DND-41 (cell line): ENCODE measurements around the gene NOVA1.

Experiments used
- ATAC-seq: fragments of 200-7000 bp; cut with Tn5 transposase; 3 replicates; pipeline ENCODE4 v1.9.1; 2021; ENCODE audit warnings: low read depth; ENCODE audit not compliant: insufficient read depth
- DNase-seq: peaks from one replicate; pipeline ENCODE4 v3.0.0-alpha.2; 2020
- H2AFZ ChIP-seq: 2 replicates; pipeline ENCODE4 v1.6.0; 2012; ENCODE audit warnings: low read depth, low read length
- H3K27ac ChIP-seq: 2 replicates; pipeline ENCODE4 v1.5.1; 2012; ENCODE audit warnings: low read length, inconsistent platforms
- H3K27me3 ChIP-seq: fragments of 200-600 bp; sonication (generic); 2 replicates; pipeline ENCODE4 v1.6.0; 2012; ENCODE audit warnings: low read length, mild to moderate bottlenecking, inconsistent platforms; ENCODE audit not compliant: insufficient read depth, poor library complexity
- H3K36me3 ChIP-seq: 2 replicates; pipeline ENCODE4 v1.5.1; 2012; ENCODE audit warnings: low read length, inconsistent platforms; ENCODE audit not compliant: insufficient read depth
- H3K4me1 ChIP-seq: 2 replicates; pipeline ENCODE4 v1.5.1; 2012; ENCODE audit warnings: mild to moderate bottlenecking, low read length; ENCODE audit not compliant: insufficient read depth
- H3K4me2 ChIP-seq: 2 replicates; pipeline ENCODE4 v1.6.0; 2012; ENCODE audit warnings: mild to moderate bottlenecking, moderate library complexity, low read length, inconsistent platforms; ENCODE audit not compliant: insufficient read depth
- H3K4me3 ChIP-seq, 2 experiments: fragments of 200-600 bp in 1 of 2; shearing (Covaris generic) in 1 of 2; 2 replicates each; pipeline ENCODE4 v1.5.1; 2012 to 2016; ENCODE audit warnings: inconsistent platforms in 2 of 2, low read length in 2 of 2, mild to moderate bottlenecking in 2 of 2, low read depth in 1 of 2, moderate library complexity in 1 of 2
- H3K79me2 ChIP-seq: 2 replicates; pipeline ENCODE4 v1.6.0; 2012; ENCODE audit warnings: low read length, inconsistent platforms; ENCODE audit not compliant: insufficient read depth
- H3K9ac ChIP-seq: 2 replicates; pipeline ENCODE4 v1.6.0; 2012; ENCODE audit warnings: low read depth, mild to moderate bottlenecking, inconsistent platforms, low read length, moderate library complexity
- H3K9me3 ChIP-seq: 2 replicates; pipeline ENCODE4 v1.5.1; 2012; ENCODE audit warnings: low read length, moderate library complexity, mild to moderate bottlenecking, inconsistent platforms; ENCODE audit not compliant: insufficient read depth, severe bottlenecking
- H4K20me1 ChIP-seq: 2 replicates; pipeline ENCODE4 v1.6.0; 2012; ENCODE audit warnings: low read length; ENCODE audit not compliant: insufficient read depth
- EZH2 ChIP-seq: IDR thresholded peaks from 3 replicates; pipeline ENCODE4 v1.6.1; 2012; ENCODE audit warnings: borderline replicate concordance, low read depth, mild to moderate bottlenecking, moderate library complexity, low read length, inconsistent platforms; ENCODE audit not compliant: severe bottlenecking
- TF ChIP-seq, protein P1 (sequence below): IDR thresholded peaks from 2 replicates; pipeline ENCODE4 v1.5.1; 2012; ENCODE audit warnings: borderline replicate concordance, low read length, moderate library complexity, mild to moderate bottlenecking; ENCODE audit not compliant: poor library complexity, severe bottlenecking; ENCODE audit errors: extremely low read depth

The NOVA1 gene

DNA sequence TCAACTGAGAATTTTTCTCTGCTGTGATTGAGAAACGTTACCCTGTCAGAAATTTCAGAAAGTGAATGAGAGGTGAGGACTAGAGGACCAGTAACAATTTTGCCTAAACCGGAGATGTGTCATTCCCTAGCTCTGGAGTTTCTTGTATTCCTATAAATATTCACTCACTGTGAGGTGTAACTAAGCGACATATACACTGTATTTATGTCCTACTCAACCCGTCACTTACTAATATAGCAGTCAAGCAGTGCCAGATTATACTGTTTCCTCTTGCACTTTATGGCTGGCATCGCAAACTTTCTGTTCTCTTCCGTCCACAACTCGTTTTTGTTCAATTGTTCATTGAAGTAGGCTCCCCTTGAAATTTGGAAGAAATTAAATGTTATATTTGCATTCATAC lies 192.9 kb downstream of the NOVA1 start:
- Histone ChIP-seq H3K36me3 (no peaks in the 10 kb centered on the region), H3K4me3 (no peak overlapping the region), H2AFZ (no peak overlapping the region), H3K9ac (no peak overlapping the region), H4K20me1 (no peaks in the 10 kb centered on the region), H3K79me2 (no peaks in the 10 kb centered on the region), H3K27me3 (no peaks in the 10 kb centered on the region), H3K9me3 (no peaks in the 10 kb centered on the region), H3K27ac (no peak overlapping the region), H3K4me1 (no peaks in the 10 kb centered on the region), H3K4me2 (no peak overlapping the region)
- no peak for TF ChIP-seq EZH2
- ATAC-seq (no peak), DNase-seq (no peak)

DNA sequence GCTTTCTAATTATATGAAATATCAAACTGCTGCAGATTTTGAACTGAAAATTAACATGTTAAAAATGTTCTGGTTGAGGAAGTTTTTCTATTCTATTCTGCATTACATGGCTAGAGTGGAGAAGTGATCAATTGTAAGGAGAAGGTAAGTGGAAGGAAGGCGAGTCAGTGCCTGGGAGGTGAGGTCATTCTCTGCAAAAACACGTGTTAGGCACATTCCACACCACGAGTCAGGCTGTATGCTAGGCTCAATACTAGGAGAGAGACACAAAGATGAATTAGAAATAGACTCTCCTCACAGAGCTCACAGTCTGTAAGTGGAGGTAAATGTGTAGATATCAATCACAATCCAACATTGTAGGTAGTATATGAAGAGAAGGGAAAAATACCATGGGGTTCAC lies 194.1 kb downstream of the NOVA1 start:
- H3K4me1 ChIP-seq = no peaks in the 10 kb centered on the region
- no peak overlapping the region for H3K4me2 ChIP-seq
- no peaks in the 10 kb centered on the region for H4K20me1 ChIP-seq
- H3K27me3 ChIP-seq = no peaks in the 10 kb centered on the region
- H3K4me3 ChIP-seq = no peak overlapping the region
- H3K36me3 ChIP-seq = no peaks in the 10 kb centered on the region
- ATAC-seq (no peak), DNase-seq (no peak)
- H2AFZ ChIP-seq = no peak overlapping the region
- no peaks in the 10 kb centered on the region for H3K9me3 ChIP-seq
- TF ChIP-seq EZH2 = no peak
- TF ChIP-seq, protein P1, sequence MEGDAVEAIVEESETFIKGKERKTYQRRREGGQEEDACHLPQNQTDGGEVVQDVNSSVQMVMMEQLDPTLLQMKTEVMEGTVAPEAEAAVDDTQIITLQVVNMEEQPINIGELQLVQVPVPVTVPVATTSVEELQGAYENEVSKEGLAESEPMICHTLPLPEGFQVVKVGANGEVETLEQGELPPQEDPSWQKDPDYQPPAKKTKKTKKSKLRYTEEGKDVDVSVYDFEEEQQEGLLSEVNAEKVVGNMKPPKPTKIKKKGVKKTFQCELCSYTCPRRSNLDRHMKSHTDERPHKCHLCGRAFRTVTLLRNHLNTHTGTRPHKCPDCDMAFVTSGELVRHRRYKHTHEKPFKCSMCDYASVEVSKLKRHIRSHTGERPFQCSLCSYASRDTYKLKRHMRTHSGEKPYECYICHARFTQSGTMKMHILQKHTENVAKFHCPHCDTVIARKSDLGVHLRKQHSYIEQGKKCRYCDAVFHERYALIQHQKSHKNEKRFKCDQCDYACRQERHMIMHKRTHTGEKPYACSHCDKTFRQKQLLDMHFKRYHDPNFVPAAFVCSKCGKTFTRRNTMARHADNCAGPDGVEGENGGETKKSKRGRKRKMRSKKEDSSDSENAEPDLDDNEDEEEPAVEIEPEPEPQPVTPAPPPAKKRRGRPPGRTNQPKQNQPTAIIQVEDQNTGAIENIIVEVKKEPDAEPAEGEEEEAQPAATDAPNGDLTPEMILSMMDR = no peak
- H3K79me2 ChIP-seq = no peaks in the 10 kb centered on the region
- H3K27ac ChIP-seq = no peak overlapping the region
- no peak overlapping the region for H3K9ac ChIP-seq

DNA sequence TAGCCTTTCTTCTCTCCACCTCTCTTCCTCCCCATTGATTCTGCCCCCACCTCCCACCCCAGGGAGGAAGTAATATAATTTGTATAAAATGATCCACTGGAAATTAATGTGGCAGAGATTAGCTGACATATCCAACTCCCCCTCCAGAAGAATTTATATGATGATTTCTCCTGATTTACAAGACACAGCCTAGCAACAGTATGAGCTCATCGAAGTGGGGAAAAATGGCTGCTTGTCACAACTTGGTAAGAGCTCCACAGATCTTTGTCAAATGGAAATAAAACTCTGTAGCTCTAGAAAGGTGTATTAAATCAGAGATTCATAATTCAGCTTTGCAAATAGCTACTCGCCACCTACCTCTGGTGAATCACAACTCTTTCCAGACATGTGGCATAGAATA lies 195.7 kb downstream of the NOVA1 start:
- TF ChIP-seq, protein P1 = no peak
- no peak for TF ChIP-seq EZH2
- H4K20me1 ChIP-seq = no peaks in the 10 kb centered on the region
- H3K9ac ChIP-seq = no peak overlapping the region
- H3K4me1 ChIP-seq = no peaks in the 10 kb centered on the region
- no peaks in the 10 kb centered on the region for H3K36me3 ChIP-seq
- no peak overlapping the region for H3K4me2 ChIP-seq
- no peak overlapping the region for H2AFZ ChIP-seq
- ATAC-seq (no peak), DNase-seq (no peak)
- H3K27me3 ChIP-seq = no peaks in the 10 kb centered on the region
- H3K79me2 ChIP-seq = no peaks in the 10 kb centered on the region
- no peak overlapping the region for H3K27ac ChIP-seq
- H3K4me3 ChIP-seq = no peak overlapping the region
- H3K9me3 ChIP-seq = no peaks in the 10 kb centered on the region

DNA sequence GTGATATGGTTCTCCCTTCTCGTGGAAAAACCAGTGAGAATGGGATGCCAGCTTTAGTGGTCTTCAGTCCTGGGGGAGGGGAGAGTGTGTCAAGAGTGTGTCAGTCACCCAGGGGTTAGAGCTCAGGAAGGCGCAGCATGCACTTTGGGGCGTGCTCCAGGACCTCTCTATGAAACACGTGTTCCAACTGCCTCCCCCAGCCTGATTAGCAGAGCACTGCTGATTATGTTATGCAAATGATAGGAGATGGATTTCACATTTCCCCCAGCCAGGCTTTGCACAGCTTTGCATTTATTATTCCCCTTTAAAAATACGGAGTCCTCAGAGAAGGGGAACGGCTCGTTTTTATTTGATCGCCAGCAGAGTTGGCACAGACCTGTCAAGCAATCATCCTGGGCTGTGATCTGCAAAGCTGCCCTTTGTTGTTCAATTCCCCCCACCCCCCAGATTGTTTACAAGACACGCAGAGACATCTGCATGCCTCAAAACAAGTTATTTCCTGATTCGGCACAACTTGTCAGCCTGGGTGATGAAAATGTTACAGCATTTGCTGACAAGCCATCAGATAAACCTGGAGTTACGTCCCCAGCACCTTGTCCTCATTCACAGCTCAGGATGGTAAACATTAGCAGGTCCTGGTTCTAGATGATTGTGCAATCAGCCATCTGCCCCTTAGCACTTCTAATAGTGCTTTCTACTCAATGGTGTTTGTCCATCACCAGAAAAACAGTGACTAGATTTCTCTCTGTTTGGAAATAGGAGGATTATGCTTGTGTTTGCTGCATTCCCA lies 196.5 kb downstream of the NOVA1 start:
- H3K9me3 ChIP-seq = no peaks in the 10 kb centered on the region
- no peak for TF ChIP-seq EZH2
- TF ChIP-seq, protein P1 = no peak
- H3K9ac ChIP-seq = no peak overlapping the region
- H3K36me3 ChIP-seq = no peaks in the 10 kb centered on the region
- ATAC-seq (no peak), DNase-seq (no peak)
- H3K4me3 ChIP-seq = no peak overlapping the region
- H3K27me3 ChIP-seq = no peaks in the 10 kb centered on the region
- H3K4me2 ChIP-seq = no peak overlapping the region
- H3K4me1 ChIP-seq = no peaks in the 10 kb centered on the region
- H3K79me2 ChIP-seq = no peaks in the 10 kb centered on the region
- H3K27ac ChIP-seq = no peak overlapping the region
- no peak overlapping the region for H2AFZ ChIP-seq
- H4K20me1 ChIP-seq = no peaks in the 10 kb centered on the region
